GM03348 (cell line): ENCODE results near the gene COA7.

ENCODE experiments used
- DNase-seq: peaks from one replicate; pipeline ENCODE4 v3.0.0; 2012; ENCODE audit warnings: low spot score

Gene COA7

DNA sequence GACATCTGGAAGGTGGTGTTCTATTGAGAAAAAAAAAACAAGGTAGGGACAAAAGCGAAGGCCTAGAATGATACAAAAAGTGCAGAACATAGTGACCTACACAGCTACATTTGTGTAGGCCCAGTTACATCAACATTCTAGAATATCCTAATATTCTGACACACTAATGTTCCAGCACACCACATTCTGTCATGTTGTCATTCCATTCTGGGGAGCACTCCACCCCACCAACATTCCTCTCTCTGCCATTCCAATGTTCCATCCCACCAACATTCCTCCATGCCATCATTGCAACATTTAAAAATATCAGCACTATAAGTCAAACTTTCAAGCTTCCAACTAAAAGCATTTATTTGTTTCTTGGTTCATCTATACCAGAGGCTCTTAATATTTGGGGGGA, 28.5 kb downstream of the COA7 start:
- peak; percentile 89 for DNase-seq

- peak; percentile 78 for DNase-seq
Observed at GRCh38 chr1:52668711-52669110, 29.4 kb downstream of the COA7 start.

DNA sequence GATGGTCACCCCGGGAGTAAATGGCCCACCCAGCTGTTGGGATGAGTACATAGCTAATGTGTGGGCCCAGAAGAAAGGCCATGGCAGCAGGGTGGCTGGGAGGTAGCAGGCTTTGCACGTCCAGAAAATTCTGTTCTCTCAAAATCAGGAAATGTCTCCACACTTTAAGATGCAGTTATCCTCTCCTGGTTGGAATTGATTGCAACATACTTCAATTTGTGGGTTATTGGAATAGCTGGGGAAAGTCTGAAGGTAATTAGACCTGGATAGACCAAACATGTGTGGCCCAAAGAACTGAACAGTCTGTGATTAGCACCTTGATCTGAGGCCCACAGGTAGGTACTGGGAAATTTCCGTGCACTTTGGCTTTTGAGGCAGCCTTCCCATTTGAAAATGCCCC, 30.2 kb downstream of the COA7 start:
- no peak for DNase-seq

- DNase-seq = no peak
Observed at GRCh38 chr1:52667290-52667689, 30.9 kb downstream of the COA7 start.

DNA sequence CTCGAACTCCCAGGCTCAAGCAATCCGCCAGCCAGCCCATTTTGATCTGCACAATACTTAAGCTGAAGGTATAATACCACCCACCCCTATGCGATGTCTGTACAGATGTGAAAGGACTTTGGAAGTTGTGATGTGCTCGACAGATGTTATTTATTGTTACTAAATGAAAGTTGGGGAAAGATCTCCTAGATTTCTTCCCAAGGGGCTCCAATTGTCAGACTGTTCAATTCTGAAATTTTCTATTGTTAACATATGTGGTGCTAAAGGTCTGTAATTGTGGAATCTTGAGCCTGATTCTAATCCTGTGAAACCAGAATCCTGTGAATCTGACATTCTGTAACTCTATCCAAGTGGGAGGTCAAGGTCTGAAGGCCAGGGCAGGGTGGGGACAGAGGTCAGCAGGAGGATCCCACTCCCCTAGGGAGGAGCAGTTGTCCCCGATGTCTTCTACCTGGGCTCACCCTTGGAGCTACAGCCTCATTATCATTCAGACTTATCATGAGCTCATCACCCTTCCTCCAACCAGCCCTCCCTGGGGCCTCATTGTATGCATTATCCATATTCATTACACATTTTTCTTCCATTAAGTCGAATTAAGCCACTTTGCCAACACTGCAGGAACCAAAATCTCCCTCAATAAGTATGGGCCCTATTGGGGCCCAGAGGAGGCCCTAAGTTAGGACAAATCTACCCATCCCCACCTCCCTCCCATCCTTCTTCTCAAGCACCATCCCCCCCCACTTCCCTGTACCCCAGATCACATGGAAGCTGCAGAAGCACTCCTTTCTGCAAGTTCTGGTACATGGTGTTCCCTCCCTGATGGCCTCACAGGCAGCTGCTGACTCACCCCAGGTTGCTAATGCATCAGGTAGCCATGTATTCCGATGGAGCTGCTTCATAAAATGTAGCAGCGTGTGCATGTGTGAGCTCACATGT, 32.9 kb downstream of the COA7 start:
- no peak for DNase-seq

GRCh38 chr1:52663716-52664115, 34.4 kb downstream of the COA7 start:
- no peak for DNase-seq

- no peak for DNase-seq
Observed at GRCh38 chr1:52662645-52663313, 35.4 kb downstream of the COA7 start.

DNA sequence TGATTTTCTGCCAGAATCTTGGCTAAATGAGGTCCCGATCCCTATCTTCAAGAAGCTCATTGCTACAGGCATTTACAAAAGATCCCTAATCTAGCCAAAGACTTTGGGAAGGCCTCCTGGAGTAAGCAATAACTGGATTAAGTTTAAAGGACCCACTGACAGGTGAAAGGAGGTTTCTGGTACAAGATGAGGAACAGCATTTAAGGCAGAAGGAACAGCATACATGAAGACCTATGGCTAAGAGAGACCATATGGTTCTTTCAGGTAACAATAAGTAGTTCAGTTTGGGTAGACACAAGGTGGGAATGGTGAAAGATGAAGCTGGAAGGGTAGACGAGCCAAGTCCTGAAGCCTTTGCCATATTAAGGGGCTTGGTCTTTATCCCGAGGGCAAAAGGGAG, 37.3 kb downstream of the COA7 start:
- no peak for DNase-seq

- no peak for DNase-seq
Observed at GRCh38 chr1:52659851-52660596, 38.1 kb downstream of the COA7 start.

- DNase-seq = no peak
Observed at GRCh38 chr1:52659356-52659755, 38.8 kb downstream of the COA7 start.

GRCh38 chr1:52658795-52659194, 39.4 kb downstream of the COA7 start:
- DNase-seq = no peak

- no peak for DNase-seq
Observed at GRCh38 chr1:52657702-52658101, 40.4 kb downstream of the COA7 start.

DNA sequence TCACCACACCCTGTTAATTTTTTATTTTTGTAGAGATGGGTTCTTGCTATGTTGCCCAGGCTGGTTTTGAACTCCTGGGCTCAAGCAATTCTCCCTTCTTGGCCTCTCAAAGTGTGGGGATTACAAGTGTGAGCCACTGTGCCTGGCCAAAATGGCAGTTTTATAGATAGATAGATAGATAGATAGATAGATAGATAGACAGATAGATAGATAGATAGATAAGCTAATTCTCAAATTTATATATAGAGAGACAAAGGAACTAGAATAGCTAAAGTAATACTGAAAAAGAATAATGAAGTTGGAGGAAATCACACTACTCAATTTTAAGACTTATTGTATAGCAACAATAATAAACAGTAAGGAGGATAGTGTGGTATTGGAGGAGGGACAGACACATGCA, 44.1 kb downstream of the COA7 start:
- no peak for DNase-seq

DNA sequence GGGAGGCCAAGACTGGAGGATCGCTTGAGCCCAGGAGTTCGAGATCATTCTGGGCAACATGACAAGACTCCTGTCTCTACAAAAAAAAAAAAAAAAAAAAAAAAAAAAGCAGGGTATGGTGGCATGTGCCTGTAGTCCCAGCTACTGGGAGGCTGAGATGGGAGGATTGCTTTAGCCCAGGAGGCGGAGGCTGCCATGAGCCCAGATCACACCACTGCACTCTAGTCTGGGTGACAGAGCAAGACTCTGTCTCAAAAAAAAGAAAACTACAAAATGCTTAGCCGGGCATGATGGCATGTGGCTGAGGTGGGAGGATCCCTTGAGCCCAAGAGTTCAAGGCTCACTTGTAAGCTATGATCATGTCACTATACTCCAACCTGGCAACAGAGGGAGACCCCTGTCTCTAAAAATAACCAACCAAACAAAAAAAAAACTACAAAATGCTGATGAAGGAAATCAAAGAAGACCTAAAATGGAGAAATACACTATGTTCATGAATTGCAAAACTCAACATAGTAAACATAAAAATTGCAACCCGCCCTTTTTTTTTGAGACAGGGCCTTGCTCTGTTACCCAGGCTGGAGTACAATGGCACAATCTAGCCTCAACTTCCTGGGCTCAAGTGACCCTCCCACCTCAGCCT, 44.8 kb downstream of the COA7 start:
- DNase-seq = no peak

DNA sequence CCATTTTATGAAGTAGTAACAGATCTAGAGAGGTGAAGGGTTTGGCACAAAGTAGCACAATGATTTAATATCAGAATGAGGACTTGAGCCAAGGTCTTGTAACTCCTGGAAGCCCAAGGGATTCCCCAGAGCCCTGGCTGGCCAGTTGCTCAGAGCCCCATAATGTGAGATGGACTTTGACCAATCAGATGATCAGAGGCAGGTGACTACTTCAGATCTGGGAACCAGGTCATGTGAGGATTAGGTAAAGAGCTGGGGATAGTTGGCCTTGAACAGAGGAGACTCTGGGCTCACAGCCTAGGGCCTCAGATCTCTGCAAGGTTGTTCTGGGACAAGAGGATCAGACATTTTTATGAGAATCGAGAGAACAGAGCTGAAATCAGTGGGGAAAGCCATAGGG, 46.2 kb downstream of the COA7 start:
- DNase-seq = no peak

DNA sequence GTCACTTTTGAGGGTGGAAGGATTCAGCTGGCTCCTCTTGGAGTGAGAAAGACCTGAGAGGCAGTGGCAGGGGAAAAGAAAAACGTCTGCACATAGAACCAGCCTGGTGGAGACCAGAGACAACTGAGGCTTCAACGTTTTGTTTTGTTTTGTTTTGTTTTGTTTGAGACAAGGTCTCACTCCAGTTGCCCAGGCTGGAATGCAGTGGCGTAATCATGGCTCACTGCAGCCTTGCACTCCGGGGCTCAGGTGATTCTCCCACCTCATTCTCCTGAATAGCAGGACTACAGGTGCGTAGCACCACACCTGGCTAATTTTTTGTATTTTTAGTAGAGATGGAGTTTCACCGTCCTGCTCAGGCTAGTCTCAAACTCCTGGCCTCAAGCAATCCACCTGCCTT, 52.9 kb downstream of the COA7 start:
- no peak for DNase-seq

GRCh38 chr1:52641307-52641706, 56.8 kb downstream of the COA7 start:
- DNase-seq = no peak

- no peak for DNase-seq
Observed at GRCh38 chr1:52640697-52641096, 57.5 kb downstream of the COA7 start.

- no peak for DNase-seq
Observed at GRCh38 chr1:52637946-52638345, 60.2 kb downstream of the COA7 start.

DNA sequence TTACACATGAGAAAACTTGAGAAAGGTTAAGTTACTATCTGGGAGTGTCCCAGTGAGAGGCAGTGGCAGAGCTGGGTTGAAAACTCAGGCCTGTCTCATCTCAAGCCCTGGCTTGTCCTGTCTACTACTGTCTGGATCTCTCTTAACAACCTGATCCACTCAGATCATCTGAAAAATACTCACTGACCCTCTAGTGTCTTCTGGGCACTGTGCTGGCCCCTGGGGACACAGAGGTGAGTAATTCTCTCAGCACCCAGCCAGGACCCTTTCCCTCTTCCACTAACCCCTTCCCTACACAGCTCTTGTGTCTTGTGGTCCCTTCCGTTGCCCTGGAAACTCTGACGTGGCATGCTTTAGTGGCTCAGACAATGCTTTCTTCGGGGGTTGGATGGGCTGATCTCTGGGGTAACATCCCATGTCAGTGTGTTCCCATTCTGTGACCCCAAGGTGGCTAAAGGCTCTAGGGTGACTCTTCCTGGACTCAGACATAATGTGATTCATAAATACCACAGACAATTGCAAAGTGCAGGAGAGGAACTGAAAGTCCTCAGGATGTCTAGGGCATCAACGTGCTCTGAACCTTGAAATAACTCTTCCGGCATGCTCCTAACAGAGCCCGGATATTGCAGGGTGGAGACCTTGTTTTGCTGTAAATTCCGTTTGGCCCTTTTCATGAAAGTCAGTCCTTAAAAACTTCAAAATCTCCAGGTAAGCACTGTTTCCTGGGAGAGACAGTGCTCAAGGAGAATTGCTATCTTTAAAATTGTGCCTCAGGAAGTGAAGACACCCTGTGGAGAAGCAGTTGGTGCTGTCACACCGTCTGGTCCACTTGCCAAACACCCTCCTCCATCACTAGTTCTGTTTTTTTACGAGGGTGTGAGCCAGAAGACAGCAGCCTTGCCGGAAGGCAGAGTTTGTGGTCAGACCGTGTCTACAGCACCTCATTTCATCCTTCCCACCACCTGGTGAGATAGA, 61.1 kb downstream of the COA7 start:
- DNase-seq = no peak
